Measurements from ENCODE around the gene KLC4. TPM values are rescaled to one million over a fixed set of nuclear protein-coding genes. Genes with fewer than 3 reads are reported as not detected.

The KLC4 gene
- total RNA-seq (2014; rRNA removed; shearing (Covaris generic)): 17.4 and 17.9 TPM in 2 replicates

DNA sequence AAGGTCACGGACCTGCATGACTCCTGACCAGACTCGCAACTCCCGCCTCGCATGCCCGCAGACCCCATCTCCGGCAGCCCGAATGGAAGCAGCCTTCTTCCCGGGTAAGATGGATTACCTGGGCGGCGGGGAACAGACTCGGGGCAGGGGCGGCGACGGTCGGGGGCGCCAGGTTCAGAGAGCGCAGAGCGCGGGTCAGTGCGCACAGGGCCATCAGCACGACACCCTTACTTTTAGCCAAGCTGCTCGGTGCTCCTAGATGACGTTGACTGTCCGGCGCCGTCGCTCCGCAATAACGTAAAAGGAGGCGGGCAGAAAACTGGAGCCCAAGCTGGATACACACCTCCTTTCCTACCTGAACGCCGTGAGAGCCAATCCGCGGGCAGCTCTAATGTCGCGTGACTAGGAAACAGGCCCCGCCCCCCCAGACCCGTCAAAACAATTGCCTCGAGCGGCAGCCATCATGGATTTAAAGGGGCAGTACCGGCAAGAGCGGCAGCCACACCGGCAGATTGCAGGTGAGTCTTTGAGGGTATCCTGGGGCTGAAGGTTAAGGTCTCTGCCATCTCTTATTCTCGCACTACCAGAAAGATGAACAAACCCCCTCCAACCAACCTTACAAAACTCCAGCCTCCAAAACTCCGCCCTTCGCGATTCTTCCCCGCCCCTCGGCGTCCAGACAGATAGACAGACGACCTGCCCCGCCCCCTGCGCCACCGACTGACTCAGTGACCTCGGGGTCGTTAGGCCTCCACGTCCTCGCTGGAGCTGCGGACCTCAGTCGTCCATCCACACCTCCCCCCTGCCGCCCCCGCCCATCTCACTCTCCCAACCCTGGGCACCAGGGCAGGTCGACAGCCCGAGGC lies at the start of gene KLC4, which contains the start of gene MRPL2:
TSS of gene KLC4 (plus strand) at position 464 of the 866 bp plus-strand sequence. CDS start 1,705 bp downstream, outside the sequence.
TSS of gene MRPL2 (minus strand) at position 267 of the 866 bp plus-strand sequence. CDS start at position 214, 53 bp downstream.

GRCh38 chr6:43013843-43014433 lies 45.5 kb upstream of the KLC4 start, which contains the start of the genes KLHDC3 and MEA1:
KLHDC3 (plus strand) TSS chr6:43014249; CDS start chr6:43017193, 2,944 bp downstream.
MEA1 (minus strand) TSS chr6:43013946; CDS start chr6:43013813, 133 bp downstream.

DNA sequence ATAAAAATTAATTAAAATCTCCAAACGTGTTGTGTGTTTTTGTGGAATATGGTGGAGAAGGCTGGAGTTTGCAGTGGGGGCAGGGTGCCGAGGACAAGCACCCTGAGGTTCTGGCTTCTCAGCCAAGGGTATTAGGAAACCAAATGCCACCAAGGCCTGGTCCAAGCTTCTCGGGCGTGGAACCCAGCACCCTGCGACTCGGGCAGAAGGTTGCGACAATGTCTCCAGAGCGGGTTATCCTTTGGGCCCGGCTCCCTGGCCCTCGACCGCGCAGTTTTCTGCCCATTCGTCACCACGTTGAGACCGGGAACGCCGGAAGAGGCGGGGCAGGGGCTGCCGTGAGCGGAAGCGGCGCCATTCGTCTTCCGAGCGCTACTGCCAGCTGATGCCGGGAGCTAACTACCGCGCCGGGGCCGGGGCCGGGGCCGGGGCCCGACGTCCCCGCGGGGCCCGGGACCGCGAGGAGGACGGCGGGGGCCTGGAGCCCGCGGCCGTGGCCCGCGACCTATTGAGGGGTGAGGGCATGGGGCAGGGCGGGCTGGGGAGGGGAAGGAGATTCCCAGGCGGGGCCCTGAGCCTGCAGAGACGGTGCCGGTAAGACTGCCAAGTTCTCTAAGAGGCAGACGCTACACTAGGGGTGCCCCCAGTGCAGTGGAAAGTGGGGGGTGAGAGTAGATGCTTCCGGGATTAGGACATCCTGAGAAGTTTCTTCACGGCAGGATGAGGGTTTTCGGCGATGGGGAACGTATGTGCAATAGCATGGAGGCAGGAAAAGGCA lies 38.0 kb upstream of the KLC4 start, which contains the start of gene RRP36:
TSS of gene RRP36 (plus strand) at position 354 of the 778 bp plus-strand sequence. CDS start at position 386, 32 bp downstream.

GRCh38 chr6:43053545-43054205 lies 5.8 kb upstream of the KLC4 start, which contains the start of gene CUL7:
CUL7 (minus strand) TSS chr6:43053851; CDS start chr6:43052788, 1,063 bp downstream.

GRCh38 chr6:43075670-43076463 lies 16.4 kb downstream of the KLC4 start, which contains the start of gene PTK7:
PTK7 (plus strand) TSS chr6:43076314; CDS start chr6:43076489, 175 bp downstream.

Other genes with a start within 250 kb of the KLC4 start
- gene RPL7L1, start 180.0 kb upstream of the KLC4 start, total RNA-seq (2014; rRNA removed; shearing (Covaris generic)): 75.3 and 93.5 TPM in 2 replicates
- gene PTCRA, start 143.6 kb upstream of the KLC4 start, total RNA-seq (2014; rRNA removed; shearing (Covaris generic)): not detected in 2 replicates
- gene CNPY3, start 130.2 kb upstream of the KLC4 start, total RNA-seq (2014; rRNA removed; shearing (Covaris generic)): 29.9 and 34.0 TPM in 2 replicates
- gene GNMT, start 98.9 kb upstream of the KLC4 start, total RNA-seq (2014; rRNA removed; shearing (Covaris generic)): 0.57 TPM in 1 of 2 replicates, not detected in the other
- 18.5 and 19.2 TPM in 2 replicates for gene PEX6, start 80.5 kb upstream of the KLC4 start, total RNA-seq (2014; rRNA removed; shearing (Covaris generic))
- gene PPP2R5D, start 75.1 kb upstream of the KLC4 start, total RNA-seq (2014; rRNA removed; shearing (Covaris generic)): 31.0 and 34.3 TPM in 2 replicates
- gene MEA1, start 45.7 kb upstream of the KLC4 start, total RNA-seq (2014; rRNA removed; shearing (Covaris generic)): 91.7 and 103 TPM in 2 replicates
- 63.1 and 65.0 TPM in 2 replicates for gene KLHDC3, start 45.4 kb upstream of the KLC4 start, total RNA-seq (2014; rRNA removed; shearing (Covaris generic))
- gene RRP36, start 38.0 kb upstream of the KLC4 start, total RNA-seq (2014; rRNA removed; shearing (Covaris generic)): 87.4 and 101 TPM in 2 replicates
- gene CUL7, start 5.8 kb upstream of the KLC4 start, total RNA-seq (2014; rRNA removed; shearing (Covaris generic)): 22.7 and 24.6 TPM in 2 replicates
- 31.0 and 31.2 TPM in 2 replicates for gene MRPL2, start 197 bp upstream of the KLC4 start, total RNA-seq (2014; rRNA removed; shearing (Covaris generic))
- 25.7 and 27.3 TPM in 2 replicates for gene PTK7, start 16.7 kb downstream of the KLC4 start, total RNA-seq (2014; rRNA removed; shearing (Covaris generic))
- 33.7 and 35.8 TPM in 2 replicates for gene SRF, start 111.6 kb downstream of the KLC4 start, total RNA-seq (2014; rRNA removed; shearing (Covaris generic))
- 32.4 and 34.9 TPM in 2 replicates for gene CUL9, start 122.6 kb downstream of the KLC4 start, total RNA-seq (2014; rRNA removed; shearing (Covaris generic))
- 133 and 159 TPM in 2 replicates for gene DNPH1, start 169.8 kb downstream of the KLC4 start, total RNA-seq (2014; rRNA removed; shearing (Covaris generic))
- gene TTBK1, start 183.8 kb downstream of the KLC4 start, total RNA-seq (2014; rRNA removed; shearing (Covaris generic)): not detected in 2 replicates
- not detected in 2 replicates for gene SLC22A7, start 238.6 kb downstream of the KLC4 start, total RNA-seq (2014; rRNA removed; shearing (Covaris generic))
- gene CRIP3, start 249.2 kb downstream of the KLC4 start, total RNA-seq (2014; rRNA removed; shearing (Covaris generic)): not detected in 2 replicates

Measured in A375 (cell line).